Activated naive CD4-positive, alpha-beta T cell (primary cell): ENCODE data around the gene EPDR1.

Experiments used
- DNase-seq, 4 experiments: peaks; one replicate each; lab custom pipeline; 2025; lab: John Stamatoyannopoulos, UW

Gene EPDR1

DNA sequence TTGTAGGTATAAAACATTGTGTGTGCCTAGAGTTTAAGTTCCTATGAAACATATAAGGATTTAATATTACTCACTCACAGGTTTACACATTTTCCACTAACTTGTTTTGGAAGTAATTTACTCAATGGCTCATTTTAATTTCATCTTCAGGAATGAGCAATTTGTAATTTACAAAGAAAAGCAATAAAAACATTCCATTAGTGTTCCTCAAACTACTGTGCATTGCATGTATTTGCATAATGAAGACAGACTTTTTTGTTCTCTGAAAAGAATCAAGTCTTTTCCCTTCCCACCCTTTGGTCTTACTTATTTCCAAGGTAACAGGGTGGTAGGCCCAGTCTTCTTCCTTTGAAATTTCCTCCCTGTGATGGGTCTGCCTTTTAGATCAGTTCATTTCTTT is 61.2 kb downstream of the EPDR1 start:
- no peak for DNase-seq

DNA sequence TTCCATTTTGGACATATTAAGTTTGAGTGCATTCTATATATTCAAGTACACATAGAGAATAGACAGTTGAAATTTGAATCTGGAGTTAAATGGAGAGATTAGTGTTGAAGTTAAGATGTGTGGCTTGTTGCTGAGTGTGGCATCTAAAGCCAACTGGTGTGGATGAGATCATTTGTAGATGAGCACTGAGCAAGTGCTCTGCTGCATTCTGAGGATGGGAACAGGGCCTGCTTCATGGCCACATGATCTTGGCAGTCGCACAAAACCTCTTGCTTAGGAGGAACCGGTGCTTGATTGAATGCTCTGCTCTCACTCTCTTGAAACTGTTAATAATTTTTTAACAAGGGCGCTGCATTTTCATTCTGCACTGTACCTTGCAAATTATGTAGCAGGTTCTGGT is 62.0 kb downstream of the EPDR1 start:
- DNase-seq, result no peak

DNA sequence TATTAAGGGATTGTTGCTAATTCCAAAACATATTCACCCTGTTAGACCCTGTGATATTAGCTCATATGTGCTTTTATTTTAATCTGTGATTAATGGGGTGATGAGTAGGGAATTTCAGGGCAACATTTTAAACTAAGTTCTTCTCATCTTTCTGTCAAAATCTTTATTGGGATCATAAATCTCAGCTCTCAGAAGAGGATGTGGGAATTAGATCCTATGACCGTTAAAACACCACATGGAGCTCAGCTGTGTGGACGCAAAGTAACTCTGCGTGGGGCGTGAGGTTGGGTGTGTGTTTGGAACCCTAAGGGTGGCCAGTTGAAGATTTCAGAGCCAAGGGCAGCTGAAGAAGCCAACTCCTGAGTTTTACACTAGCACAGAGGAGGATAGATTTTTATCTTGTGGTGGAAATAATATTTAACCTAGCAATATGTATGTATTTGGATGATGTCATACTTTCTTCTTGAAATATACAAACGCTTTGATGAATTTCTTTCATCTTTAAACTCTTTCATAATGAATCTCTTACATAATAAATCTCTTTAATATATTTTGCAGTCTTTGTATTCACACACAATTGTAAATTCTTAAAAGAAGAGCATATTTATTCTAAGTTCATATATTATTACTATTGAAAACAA is 64.4 kb downstream of the EPDR1 start:
- no peak for DNase-seq

DNA sequence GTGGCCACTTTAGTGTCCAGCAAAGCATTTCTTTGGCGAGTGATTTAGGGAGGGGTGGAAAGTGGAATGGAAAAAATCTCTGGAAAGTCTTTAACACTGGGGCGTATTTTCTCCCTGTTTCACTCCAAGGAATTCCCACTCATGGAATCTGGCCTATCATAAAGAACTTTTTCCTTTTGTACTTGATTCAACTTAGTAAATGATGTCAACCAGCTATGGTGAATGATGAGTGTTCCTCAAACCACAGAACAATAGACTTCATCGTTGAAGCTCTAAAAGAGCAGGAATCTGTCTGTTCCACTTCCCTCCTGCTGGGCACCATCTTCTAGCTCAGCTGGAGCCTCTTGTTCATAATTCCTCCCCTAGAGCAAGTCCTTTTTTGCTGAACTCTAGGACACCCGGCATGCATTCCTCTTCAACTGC is 66.5 kb downstream of the EPDR1 start:
- DNase-seq, result no peak

DNA sequence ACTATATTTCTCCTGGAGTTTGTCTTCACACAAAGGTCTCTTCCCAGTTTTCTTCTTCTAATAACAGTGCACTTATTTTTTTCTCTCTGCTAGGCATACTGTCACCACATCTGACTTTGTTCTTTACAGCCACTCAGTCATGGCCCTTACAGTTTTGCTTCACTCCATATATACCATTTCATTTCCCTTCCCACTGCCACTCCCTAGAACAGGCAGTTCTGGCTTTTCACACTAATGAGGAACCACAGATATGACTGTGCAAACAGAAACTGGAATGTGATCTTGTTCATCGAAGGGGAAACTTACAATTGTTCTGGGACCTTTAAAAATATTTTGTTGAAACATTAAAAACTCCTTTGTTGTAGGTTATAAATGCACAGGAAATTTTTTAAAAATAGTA is 67.3 kb downstream of the EPDR1 start:
- no peak for DNase-seq

DNA sequence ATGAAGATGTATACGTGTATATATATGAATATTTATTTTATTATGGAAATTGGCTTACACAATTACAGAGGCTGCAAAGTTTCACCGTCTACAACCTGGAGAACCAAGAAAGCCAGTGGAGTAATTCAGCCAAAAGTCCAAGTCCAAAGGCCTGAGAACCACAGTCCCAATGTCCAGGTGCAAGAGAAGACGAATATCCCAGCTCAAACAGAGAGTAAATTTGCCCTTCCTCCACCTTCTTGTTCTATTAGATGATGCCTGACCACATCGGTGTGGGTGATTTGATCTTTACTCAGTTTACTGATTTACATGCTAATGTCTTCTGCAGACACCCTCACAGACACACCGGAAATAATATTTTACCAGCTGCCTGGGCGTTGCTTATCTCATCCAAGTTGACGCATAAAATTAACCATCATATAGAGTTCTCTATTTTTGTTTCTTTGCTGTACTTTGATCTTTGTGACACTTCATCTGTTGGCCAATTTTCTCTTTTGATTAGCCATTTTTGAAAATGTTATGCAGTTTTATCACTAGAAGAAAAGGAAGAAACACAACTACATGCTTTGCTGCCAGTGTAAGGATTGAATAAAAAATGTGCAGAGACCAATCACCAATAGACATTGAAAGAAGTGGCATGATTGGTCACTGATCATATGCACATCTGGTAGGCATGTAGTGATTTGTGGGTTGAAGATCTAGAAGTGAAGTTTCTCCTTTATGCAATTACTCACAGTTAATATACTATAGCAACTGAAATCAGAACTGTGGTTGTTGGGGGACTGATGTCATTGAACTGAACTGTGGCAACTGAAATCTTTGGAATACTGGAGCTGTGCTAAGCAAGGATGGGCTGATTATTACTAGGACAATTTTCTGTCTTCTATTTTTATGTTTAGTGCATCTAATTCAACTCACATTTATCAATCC is 68.5 kb downstream of the EPDR1 start:
- DNase-seq, result no peak

DNA sequence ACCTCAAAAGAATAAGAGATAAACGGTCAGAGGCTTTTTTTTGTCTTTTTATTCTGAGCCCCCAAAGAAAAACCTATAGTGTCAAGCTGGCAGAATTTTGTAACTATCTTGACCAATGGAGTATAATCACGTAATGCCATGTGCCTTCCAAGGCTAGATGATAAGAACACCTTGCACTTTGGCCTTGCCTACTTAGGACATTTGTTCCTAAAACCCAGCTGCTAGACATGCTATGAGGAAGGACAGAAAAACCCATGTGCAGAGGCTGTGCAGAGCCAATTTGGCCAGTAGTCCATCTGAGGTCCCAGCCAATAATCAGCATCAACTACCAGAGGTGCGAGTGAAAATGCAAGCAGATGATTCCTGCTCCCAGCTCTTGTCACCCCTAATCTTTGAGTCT is 69.9 kb downstream of the EPDR1 start:
- no peak for DNase-seq

DNA sequence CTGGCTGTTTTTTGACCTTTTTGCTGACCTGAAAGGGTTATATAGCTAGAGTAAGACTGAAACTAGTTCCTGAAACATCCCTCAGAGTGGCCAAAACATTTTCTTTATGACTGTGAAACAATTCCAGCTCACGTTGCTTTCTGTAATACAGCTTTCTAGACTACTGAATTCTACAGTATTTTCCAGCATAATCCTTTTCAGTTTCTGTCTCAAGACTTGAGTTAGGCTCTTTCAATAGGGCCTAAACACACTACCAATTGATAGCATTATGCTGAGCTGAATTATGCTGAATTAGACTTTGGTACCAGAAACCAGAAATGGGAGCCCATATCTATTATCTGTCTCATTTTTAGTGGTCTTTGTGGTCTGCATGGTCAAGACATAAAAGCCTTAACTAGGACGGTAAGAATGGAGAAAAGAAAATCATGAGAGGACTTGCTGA is 72.6 kb downstream of the EPDR1 start:
- DNase-seq, result no peak

DNA sequence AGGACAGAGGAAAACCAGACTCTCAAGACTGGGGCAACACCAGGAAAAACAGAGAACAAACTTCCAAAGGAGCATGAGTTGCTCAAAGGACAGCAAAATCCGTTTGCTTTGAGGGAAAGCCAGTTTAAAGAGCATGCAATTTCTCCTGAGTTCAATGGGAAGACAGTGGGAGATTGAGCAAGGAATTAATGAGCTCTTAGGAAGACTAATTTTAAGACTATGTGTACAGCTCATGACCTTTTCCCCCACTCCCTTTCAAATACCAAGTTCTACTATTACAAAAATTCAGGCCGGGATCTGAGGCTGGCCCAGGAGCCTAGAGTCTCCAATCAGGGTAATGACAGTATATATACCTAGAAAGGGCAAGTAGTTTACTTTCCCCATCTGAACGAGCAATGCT is 79.2 kb downstream of the EPDR1 start:
- no peak for DNase-seq

DNA sequence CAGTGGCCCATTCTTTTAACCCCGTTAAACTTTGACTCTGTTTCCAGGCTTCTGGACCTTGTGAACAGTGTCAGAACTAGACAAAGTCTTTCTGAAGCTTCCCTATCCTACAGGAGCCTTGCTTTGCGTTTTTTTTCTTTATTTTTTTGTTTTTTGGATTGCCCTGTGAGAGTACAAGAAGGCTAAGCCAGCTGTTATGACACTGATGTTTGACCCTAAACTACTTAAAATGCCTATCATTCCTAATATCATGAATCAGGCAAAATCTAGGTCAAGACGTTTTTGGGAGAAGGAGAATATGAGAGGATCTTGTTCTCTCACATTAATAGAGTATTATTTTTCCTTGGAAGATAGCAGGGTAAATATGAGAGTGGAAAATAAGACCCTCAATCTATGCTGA is 79.8 kb downstream of the EPDR1 start:
- no peak for DNase-seq
